GM12891 (cell line): ENCODE measurements around the gene PMS2.
"Not testable (repeated sequence)": the region's sequence is repeated elsewhere in the genome, so short reads cannot be mapped to it uniquely, and the experiment has no call there.

Experiments used
- DNase-seq: peaks from one replicate; pipeline ENCODE4 v3.0.0; 2011; ENCODE audit warnings: low spot score; ENCODE audit not compliant: insufficient read length
- FAIRE-seq: peaks from 2 replicates; lab custom pipeline; 2011; peaks lifted over from hg19 to GRCh38; lab: Jason Lieb, UNC

PMS2 gene

DNA sequence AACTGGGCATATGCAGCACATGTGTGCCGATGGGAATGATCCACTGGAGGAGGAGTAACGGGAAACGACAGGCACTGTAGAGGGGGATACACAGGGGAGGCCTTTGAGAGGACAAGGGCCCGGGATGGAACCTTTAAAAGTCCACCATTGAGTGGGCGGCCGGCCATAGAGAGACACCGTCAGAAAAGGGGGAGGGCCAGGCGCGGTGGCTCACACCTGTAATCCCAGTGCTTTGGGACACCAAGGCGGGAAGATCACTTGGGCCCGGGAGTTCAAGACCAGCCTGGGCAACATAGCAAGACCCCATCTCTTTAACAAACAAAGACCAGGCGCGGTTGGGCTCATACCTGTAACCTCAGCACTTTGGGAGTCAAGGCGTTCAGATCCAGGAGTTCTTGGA lies 77.6 kb downstream of the PMS2 start:
- DNase-seq, FAIRE-seq: not testable (repeated sequence)

DNA sequence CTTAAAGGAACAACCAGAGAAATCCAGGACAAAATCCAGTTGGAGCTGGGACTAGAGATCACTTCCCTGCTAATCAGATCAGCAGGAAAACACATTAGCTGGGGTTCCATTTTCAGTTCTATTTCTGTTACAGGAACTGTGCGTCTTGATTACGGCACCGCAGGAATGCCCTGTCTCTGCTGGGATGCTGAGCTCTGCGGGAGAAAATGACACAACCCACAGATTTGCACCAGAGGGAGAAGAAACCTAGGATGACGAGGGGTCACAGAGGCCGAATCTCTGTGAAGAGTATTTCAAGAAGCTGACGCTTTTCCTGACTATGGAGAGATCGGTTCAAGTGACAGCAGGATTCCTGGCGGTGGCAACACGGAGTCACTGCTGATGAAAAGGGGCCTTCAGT lies 78.6 kb downstream of the PMS2 start:
- FAIRE-seq, DNase-seq: not testable (repeated sequence)

DNA sequence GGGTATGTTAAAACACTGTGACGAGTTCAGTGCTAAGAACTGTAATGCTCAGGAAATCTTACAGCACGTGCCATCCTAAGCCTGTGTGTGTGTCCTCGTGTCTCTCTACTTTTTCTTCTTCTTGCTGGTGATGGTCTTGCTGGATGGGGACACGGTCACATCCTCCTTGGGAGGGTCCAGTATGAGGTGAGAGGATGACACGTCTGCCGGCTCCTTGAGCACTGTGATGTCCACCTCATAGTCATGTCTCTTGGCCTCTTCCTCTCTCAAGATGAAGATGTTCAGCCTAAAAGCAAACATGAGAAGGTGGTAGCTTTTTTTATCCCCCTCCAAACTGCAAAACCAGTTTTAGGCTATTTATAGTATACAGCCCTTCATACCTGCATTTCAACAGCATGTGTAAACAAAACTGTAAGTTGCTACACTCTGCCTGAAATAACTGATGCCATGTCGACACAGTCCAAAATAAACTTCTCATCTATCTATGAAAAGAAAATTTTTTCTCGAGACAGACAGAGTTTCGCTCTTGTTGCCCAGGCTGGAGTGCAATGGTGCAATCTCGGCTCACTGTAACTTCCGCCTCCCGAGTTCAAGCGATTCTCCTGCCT lies 82.5 kb downstream of the PMS2 start:
- not testable (repeated sequence) for FAIRE-seq, DNase-seq

DNA sequence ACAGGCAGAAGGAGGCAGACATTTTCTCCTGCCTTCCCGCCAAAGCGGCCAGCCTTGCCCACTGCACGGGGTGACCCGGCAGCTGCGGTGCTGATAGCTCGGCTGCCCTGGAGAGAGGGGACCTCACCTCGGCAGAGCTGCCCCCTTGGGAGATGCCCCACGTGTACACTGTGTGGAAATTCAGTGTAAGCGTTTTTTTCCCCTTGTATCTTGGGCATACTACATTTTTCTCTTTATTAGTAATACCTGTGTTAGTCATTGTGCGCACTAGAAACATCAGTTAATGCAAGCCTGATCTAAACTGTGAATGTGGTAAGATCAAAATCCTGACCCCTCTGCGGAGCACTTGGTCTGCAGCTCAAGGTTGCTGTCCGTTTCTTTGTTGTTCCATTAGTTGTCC lies 84.2 kb downstream of the PMS2 start:
- not testable (repeated sequence) for DNase-seq, FAIRE-seq

DNA sequence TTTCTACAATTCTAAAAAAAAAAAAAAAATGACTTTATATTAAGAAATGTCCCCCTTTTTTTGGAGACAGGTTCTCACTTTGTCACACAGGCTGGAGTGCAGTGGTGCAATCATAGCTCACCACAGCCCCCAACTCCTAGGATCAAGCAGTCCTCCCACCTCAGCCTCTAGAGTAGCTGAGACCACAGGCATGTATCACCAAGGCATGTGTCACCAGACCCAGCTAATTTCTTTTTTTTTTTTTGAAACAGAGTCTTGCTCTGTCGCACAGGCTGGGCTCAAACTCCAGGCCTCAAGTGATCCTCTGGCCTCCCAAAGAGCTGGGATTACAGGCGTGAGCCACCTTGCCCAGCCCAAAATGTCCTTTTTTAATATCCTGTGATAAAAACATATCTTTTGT lies 84.7 kb downstream of the PMS2 start:
- FAIRE-seq, DNase-seq: not testable (repeated sequence)
